Mucosa of stomach (tissue), 1 donor: ENCODE measurements around the gene GID8.

ENCODE experiments used
- H3K27me3 ChIP-seq: one replicate; pipeline ENCODE4 v1.7.0; 2013; ENCODE audit warnings: mild to moderate bottlenecking, low read length; ENCODE audit not compliant: control insufficient read depth, insufficient read depth
- H3K36me3 ChIP-seq: one replicate; pipeline ENCODE4 v1.7.0; 2013; ENCODE audit warnings: low read length; ENCODE audit not compliant: control insufficient read depth, insufficient read depth
- H3K4me1 ChIP-seq: one replicate; pipeline ENCODE4 v1.7.0; 2013; ENCODE audit warnings: mild to moderate bottlenecking, low read length; ENCODE audit not compliant: control insufficient read depth, insufficient read depth
- H3K4me3 ChIP-seq: one replicate; pipeline ENCODE4 v1.7.0; 2013; ENCODE audit warnings: low read length
- H3K9ac ChIP-seq: one replicate; pipeline ENCODE4 v1.7.0; 2013; ENCODE audit warnings: mild to moderate bottlenecking, low read length, moderate library complexity
- H3K9me3 ChIP-seq: one replicate; pipeline ENCODE4 v1.7.0; 2013; ENCODE audit warnings: mild to moderate bottlenecking, low read length, moderate library complexity; ENCODE audit not compliant: control insufficient read depth
- donor health status: Pancreatic carcinoma.

Gene GID8

DNA sequence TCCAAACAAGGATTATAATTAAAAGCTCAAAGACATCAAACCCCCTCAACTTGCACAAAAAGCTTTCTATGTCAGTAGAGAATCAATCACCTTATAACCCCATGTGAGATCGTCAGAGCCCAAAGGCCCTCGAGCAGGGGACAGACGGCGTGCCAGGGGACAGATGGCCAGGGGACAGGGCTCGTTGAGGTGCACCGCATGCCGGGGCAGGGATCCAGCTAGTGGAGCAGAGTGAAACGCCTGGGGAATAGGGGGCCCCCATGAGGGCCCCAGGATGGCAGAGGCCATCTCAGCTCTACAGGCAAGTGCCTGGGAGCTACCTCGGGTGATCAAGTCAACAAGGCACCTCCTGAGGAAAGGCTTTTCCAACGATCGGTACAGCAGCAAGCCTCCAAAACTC lies 40.3 kb upstream of the GID8 start:
- Histone ChIP-seq H3K9me3 (no peaks in the 10 kb centered on the region), H3K36me3 (peaks cover 27% of the 10 kb centered on the region), H3K27me3 (no peaks in the 10 kb centered on the region), H3K4me1 (peaks cover 41% of the 10 kb centered on the region), H3K9ac (no peak overlapping the region), H3K4me3 (no peak overlapping the region)

DNA sequence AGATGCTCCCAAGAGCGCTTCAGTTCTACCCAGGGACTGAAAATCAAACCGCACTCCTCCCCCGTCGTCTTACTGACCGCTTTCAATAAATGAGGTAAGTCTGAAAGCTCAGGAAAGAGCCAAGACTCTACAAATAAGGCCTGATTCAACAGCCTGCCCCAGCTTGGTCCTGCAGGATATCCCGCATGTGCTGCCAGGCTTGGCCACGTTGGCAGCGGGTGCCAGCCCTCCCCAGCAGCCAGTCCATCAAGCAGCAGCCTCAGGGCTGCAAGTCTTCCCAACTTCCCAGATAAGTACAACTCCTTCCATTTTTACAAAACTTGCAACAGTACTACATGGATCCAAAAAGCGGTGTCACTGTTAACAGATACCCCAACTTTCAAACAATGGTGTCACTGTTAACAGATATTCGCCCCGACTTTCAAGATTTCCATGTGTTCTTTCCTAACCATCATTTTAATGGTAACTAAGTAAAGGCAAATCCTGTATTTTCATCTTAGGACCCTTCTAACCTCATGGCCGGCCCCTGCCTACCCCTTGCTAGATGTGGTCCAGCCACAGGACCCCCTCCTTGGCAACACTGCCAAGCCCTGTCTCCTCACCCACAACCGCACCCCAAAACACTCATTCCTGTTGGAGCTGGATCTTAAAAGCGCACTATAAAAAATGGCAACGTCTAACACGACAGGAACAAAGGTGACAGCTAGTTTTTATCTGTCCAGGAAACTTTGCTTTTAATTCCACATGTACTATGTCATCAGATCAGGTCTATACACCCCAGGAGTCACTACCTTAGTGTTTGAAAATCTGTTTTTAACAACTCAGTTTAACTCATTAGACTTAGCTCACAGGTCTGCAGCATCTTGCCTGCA lies 39.6 kb upstream of the GID8 start:
- no peaks in the 10 kb centered on the region for H3K27me3 ChIP-seq
- no peak overlapping the region for H3K9ac ChIP-seq
- no peak overlapping the region for H3K4me3 ChIP-seq
- peaks cover 20% of the 10 kb centered on the region for H3K36me3 ChIP-seq
- H3K4me1 ChIP-seq: peaks cover 41% of the 10 kb centered on the region
- no peaks in the 10 kb centered on the region for H3K9me3 ChIP-seq

DNA sequence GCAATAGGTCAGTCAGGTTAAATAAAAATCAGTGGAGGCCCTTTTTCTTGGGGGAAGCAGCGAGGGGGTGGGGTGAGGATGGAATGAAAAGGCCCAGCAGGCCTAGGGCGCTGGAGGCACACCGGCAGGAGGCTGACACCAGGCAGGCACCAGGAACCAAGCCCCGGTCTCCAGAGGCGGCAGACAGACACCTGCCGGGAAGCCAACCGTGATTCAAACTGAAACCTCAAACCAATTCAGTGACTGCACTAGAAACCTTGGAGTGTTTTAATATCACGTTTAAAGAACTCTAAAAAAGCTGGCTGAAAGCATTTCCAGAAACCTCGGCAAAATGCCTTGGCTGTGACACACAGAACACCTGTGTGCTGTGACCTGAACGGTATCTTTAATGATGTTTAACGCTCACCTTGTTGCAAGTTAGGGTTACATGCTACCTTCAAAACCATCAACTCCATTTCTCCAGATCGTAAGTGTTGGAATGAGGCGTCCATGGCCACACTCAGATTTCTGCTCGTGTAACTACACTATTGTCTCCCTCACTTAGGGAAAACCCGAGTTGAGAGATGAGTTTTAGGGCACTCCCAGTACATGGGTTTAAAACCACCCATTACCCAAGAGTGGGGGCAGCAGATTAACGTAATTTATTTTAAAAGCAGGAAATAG lies 38.8 kb upstream of the GID8 start:
- H3K27me3 ChIP-seq: no peaks in the 10 kb centered on the region
- no peak overlapping the region for H3K4me3 ChIP-seq
- peaks cover 12% of the 10 kb centered on the region for H3K36me3 ChIP-seq
- H3K9ac ChIP-seq: peak overlapping the region; percentile 12
- H3K4me1 ChIP-seq: peaks cover 41% of the 10 kb centered on the region
- no peaks in the 10 kb centered on the region for H3K9me3 ChIP-seq

DNA sequence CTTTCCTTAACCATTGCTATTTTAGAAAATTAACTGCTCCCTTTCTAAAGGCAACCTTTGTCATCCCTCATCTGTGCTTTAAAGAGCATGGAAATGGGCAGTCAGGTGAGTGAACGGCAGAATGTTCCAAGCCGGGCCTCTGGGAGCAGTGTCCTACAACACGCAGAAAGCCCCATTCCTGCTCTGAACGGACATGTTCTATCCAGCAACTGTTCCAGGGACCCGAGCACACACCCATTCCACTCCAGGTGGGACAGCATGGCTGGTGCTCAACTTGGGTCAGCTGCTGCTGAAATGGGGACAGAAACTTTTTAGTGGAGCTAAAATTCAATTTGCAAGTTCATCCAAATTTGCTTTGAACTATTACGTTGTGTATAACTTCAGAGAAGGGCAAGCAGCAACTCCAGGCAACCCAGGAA lies 38.3 kb upstream of the GID8 start:
- peaks cover 41% of the 10 kb centered on the region for H3K4me1 ChIP-seq
- H3K9ac ChIP-seq: peak overlapping the region; percentile 53
- H3K27me3 ChIP-seq: no peaks in the 10 kb centered on the region
- H3K36me3 ChIP-seq: peaks cover 7% of the 10 kb centered on the region
- H3K9me3 ChIP-seq: no peaks in the 10 kb centered on the region
- no peak overlapping the region for H3K4me3 ChIP-seq

DNA sequence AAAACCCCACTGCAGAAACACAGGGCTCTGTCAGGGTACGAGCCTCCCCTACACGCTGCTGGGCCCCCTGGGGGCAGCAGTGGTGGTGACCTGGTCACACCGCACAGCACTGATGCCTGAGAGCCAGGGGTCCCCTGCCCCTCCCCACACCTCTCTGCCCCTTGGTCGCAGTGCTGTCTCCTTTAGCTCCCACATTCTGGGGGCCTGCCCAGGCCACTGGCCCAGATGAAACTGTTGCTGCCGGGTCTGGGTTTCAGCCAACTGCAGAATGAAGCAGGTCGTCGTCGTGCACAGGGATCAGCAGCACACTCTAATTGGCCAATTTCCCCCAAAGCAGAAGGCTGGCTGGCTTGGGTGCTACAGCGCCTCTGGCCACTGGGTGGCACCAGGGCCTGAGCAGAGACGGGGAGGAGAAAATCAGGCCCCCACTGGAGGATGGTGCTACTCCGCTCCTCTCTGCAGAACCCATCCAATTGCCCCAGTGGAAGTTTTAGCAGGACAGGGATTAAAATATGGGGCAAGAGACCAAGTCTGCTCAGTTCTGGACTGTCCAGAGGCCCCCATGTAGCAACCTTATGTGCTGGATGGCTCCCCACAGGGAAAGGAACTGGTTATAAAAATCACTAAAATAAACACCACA lies 37.8 kb upstream of the GID8 start:
- H3K4me3 ChIP-seq: peak overlapping the region; percentile 0
- H3K4me1 ChIP-seq: peaks cover 41% of the 10 kb centered on the region
- H3K9ac ChIP-seq: peak overlapping the region; percentile 53
- no peaks in the 10 kb centered on the region for H3K27me3 ChIP-seq
- H3K9me3 ChIP-seq: no peaks in the 10 kb centered on the region
- peaks cover 12% of the 10 kb centered on the region for H3K36me3 ChIP-seq

DNA sequence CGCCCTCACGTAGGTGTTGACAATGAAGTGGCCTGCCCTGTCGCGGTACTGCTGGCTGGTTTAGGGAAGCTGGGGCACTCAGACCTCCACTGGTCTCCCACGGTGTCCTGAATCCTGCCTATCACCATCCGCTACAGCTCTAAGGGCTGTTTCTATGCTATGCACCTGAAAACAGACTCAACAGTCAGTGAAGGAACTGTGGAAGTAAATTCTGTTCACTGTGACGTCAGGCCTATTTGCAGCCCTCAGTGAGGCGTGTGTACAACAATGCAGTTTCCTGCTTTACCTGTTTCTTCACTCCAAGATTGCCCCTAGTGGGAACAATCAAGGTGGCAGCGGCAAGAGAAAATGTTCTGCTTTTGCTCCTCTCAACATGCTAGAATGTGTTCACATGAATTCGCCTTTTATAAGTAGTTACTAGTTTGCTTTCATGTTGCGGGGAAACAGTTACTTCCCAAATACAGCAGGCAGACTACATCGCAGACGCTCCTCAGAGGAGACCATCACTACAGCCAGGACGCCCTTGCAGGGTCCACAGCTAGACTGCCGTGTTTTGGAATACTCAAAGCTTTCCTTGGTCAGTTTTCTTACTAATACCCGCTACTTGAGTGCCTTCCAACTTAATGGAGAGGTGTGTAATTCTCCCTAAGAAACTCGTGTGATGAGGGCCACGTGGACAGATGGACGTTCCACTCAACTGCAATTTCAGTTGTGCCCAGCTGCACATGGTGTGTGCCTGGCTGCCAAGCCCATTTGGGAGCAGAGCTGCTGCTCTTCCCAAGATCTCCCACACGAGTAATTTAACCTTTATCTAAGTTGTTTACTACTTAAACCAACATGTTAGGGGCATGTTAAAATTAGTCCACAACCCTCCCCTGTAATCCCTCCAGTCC lies 37.0 kb upstream of the GID8 start:
- Histone ChIP-seq H3K9ac (peak overlapping the region; percentile 53), H3K4me1 (peaks cover 41% of the 10 kb centered on the region), H3K9me3 (no peaks in the 10 kb centered on the region), H3K27me3 (no peaks in the 10 kb centered on the region), H3K4me3 (peak overlapping the region; percentile 0), H3K36me3 (peaks cover 16% of the 10 kb centered on the region)

DNA sequence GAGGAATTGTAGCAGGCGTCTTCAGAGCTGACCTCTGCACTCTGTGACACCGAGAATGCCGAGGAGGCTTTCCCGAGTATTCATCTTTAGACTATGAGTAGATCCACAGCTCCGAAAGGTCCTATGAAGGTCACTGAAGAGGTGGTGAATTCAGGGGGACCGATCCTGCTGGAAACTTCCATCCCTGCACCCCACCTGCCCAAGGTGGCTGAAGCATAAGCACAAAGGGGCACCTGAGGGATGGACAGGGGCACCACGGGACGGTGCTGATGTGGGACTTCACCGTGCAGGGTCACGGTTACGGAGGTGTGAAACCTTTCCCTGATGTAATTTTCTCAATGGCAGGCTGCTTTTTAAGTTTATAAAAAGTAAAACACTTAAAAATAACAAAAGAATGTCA lies 36.1 kb upstream of the GID8 start:
- no peak overlapping the region for H3K9ac ChIP-seq
- peaks cover 17% of the 10 kb centered on the region for H3K36me3 ChIP-seq

DNA sequence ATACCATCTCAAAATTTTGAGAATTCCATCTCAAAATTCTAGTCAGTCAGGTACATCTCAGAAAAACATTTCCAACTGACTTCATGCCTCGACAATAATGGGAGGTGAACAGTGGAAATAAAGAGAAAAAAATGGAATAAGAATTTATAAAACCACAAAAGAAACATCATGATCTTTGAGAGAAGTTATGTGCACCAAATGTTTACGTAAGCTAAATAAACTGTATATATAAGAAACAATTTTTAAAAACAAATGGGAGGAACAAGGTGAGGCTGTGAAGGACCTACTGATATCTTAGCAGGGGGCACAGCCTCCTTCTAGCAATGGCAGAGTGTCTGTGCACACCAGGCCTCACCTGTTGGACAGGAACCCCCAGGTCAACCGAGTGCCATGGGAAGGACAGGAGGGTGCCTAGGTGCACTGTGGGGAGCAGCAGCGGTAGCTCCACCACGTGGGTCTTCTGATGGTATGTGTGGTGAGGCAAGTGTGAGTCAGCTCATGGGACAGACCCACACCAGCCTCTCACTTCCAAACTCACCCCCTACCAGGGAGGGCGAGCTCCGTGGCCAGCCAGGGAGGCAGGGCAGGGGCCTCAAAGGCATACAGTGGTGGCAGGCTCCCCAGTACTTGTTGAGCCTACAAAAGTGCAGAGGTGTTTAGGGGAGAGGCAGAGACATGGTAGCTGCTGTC lies 34.9 kb upstream of the GID8 start:
- Histone ChIP-seq H3K4me1 (peaks cover 34% of the 10 kb centered on the region), H3K4me3 (no peak overlapping the region), H3K27me3 (no peaks in the 10 kb centered on the region), H3K36me3 (peaks cover 17% of the 10 kb centered on the region), H3K9me3 (no peaks in the 10 kb centered on the region), H3K9ac (no peak overlapping the region)

More for the DNA sequence above, 36.1 kb upstream of the GID8 start:
- H3K4me3 ChIP-seq: no peak overlapping the region
- H3K27me3 ChIP-seq: no peaks in the 10 kb centered on the region
- H3K9me3 ChIP-seq: no peaks in the 10 kb centered on the region
- H3K4me1 ChIP-seq: peaks cover 41% of the 10 kb centered on the region

DNA sequence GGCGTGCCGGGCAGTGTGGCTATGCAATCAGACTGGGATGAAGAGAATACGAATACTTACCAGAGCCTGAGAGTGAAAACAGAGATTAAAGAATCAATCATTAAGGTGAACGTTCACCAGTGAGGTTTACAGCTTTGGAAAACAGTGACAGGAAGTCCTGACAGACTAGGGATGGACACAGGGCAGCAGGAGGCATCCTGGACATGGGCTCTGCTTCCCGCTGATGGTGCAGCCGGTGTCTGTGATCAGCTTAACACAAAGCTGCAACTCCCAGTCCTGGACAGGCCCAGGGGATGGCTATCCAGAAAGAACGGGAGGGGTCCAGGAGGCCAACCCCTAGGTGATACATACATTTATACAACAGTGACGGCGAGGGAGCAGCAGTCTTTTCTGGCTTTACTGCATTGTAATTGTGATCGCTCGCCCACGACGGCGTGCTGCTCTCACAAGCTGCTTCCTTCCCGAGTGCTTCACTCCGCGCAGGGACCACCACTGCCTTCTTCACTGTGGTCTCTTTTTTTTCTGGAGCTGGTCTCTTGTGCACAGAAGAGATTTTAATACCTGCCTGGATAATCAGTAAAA lies 32.3 kb upstream of the GID8 start:
- Histone ChIP-seq H3K9ac (no peak overlapping the region), H3K9me3 (no peaks in the 10 kb centered on the region), H3K4me1 (peaks cover 17% of the 10 kb centered on the region), H3K4me3 (no peak overlapping the region), H3K27me3 (no peaks in the 10 kb centered on the region), H3K36me3 (peaks cover 27% of the 10 kb centered on the region)

DNA sequence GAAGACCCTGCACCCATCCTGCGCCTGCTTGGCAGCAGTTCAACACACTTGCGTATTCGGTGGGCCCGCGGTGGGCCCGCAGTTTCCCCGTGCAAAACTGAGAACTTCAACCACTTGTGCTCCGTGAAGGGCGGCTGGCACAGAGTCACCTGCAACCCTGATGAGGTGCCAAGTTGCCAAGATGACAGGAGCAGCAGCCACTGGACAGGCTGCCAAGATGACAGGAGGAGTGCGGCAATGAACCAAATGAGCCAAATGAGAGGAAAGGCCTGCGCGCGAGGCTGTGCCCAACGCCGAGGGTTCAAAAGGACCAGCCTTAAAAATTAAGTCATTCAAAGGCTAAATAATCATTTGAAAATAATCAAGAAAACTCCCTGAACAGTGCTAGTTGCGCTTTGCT lies 31.7 kb upstream of the GID8 start:
- no peaks in the 10 kb centered on the region for H3K27me3 ChIP-seq
- H3K4me1 ChIP-seq: peaks cover 11% of the 10 kb centered on the region
- no peaks in the 10 kb centered on the region for H3K9me3 ChIP-seq
- H3K36me3 ChIP-seq: peaks cover 32% of the 10 kb centered on the region
- no peak overlapping the region for H3K9ac ChIP-seq
- H3K4me3 ChIP-seq: no peak overlapping the region
